HUES64 (cell line): ENCODE results near the gene C20orf144.

Experiments
- H3K27ac ChIP-seq: 2 replicates; pipeline ENCODE4 v1.7.0; 2013; ENCODE audit warnings: low read depth, low read length, inconsistent platforms
- H3K27me3 ChIP-seq: 2 replicates; pipeline ENCODE4 v1.6.1; 2013; ENCODE audit warnings: mild to moderate bottlenecking, low read length; ENCODE audit not compliant: insufficient read depth
- H3K36me3 ChIP-seq: 2 replicates; pipeline ENCODE4 v1.6.1; 2013; ENCODE audit warnings: mild to moderate bottlenecking, low read length; ENCODE audit not compliant: insufficient read depth
- H3K4me1 ChIP-seq: 2 replicates; pipeline ENCODE4 v1.6.1; 2013; ENCODE audit warnings: mild to moderate bottlenecking, low read length, moderate library complexity; ENCODE audit not compliant: insufficient read depth
- H3K4me3 ChIP-seq: 2 replicates; pipeline ENCODE4 v1.5.1; 2013; ENCODE audit warnings: mild to moderate bottlenecking, low read length, moderate library complexity
- H3K9ac ChIP-seq: 2 replicates; pipeline ENCODE4 v1.6.1; 2013; ENCODE audit warnings: mild to moderate bottlenecking, low read depth, low read length
- H3K9me3 ChIP-seq: 2 replicates; pipeline ENCODE4 v1.6.1; 2013; ENCODE audit warnings: low read depth, low read length; ENCODE audit not compliant: insufficient read depth
- WGBS: fragments of 150-250, 120-280 bp; methylation state at CpG from one replicate; pipeline ENCODE4 v1.1.7; 2013; ENCODE audit warnings: missing lambda C conversion rate; 5-methylcytosine and 5-hydroxymethylcytosine counted together

Gene C20orf144

DNA sequence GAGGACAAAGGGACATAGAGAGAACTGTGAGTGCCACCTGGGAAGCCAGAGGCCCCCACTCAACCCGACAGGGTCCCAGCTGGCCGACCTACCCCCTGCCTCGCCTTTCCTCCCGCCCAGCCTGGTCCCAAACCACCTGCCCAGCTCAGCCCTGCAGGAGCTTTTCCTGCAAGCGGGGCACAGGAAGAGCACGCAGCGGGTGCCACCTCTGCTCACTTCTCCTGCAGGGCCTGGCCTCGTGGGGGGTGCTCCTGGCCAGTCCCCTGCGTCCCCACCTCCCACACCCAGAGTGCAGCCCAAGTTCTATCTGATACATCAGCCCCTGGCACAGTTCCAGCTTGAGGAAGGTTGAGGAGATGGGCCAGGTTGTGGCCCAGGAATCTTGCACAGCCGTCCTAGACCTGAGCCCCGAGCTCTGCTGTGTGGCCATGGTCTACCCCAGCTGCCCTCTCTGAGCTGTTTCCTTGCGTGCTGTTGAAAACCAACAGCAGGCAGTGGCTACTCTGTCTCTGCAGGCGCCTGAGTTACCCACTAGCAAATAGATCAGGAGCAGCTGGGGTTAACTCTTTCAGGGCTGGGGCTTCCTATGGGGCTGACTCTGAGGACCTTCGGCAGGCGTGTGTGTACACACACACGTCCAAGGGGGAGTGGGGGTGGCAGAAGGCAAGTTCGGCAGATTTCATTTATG is 10.4 kb downstream of the C20orf144 start:
- Histone ChIP-seq H3K9me3 (no peaks in the 10 kb centered on the region), H3K27me3 (peaks cover 2% of the 10 kb centered on the region), H3K36me3 (peaks cover 31% of the 10 kb centered on the region), H3K9ac (no peak overlapping the region), H3K27ac (no peak overlapping the region), H3K4me1 (peaks cover 13% of the 10 kb centered on the region), H3K4me3 (peak overlapping the region; percentile 77)
- WGBS: 69% methylated on average over 17 of the region's 17 CpGs

DNA sequence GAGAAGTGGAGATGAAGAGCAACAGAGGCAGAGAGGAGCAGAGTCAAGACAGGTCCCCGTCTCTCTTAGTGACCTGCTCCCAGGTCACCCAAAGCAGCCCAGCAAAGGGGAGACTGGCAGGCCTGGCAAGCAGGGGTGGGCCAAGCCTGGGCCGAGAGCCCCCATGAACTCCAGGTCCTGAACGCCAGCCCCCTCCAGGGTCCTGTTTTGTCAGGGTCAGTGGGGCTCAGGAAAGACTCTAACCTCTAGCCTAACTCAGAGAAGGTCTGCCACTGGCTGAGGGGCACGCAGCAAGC is 10.9 kb downstream of the C20orf144 start:
- no peaks in the 10 kb centered on the region for H3K9me3 ChIP-seq
- peak overlapping the region; percentile 77 for H3K4me3 ChIP-seq
- peaks cover 36% of the 10 kb centered on the region for H3K36me3 ChIP-seq
- 67% methylated on average over 4 of the region's 4 CpGs for WGBS
- no peak overlapping the region for H3K27ac ChIP-seq
- no peaks in the 10 kb centered on the region for H3K27me3 ChIP-seq
- peaks cover 13% of the 10 kb centered on the region for H3K4me1 ChIP-seq
- H3K9ac ChIP-seq: peak overlapping the region; percentile 75

DNA sequence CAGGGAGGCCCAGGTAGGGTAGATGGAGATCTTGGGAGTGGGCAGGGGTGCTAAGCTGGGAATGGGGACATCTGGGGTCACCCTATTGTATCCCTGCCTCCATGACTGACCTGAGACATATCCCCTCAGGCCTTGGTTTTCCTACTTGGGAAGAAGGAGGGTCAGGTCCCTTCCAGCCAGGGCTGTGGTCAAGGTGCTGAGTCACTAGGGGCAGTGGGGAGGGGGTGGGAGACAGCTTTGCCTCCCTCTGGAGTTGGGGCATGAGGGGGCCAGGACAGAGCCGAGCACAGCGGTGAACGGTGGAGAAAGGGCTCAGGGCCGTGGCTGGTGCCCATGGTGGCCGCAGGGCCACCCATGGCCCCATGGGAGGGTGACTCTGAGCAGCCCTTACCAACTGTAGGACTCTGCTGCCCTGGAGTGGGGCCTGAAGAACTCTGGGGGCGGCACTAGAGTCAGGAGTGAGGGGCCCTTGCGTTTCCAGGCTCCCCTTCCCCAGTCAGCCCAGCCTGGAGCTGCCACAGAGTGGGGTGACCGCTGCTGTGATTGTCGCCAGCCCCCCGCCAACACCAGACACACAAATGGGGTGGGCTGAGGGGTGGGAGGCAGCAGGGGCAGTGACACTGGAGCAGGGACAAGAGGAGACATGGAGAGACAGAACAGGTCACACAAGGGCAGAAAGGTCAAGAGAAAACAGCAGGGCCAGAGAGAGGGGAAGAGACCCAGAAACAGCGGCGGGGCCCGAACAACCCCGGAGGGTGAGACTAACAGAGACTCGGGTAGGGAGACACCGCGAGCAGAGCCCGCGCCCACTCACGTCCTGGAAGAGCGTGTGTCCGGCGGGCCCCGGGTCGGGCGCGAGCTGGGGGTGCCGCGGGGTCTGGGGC is 11.5 kb downstream of the C20orf144 start:
- Histone ChIP-seq H3K9me3 (no peaks in the 10 kb centered on the region), H3K27me3 (no peaks in the 10 kb centered on the region), H3K9ac (peak overlapping the region; percentile 75), H3K27ac (no peak overlapping the region), H3K36me3 (peaks cover 39% of the 10 kb centered on the region), H3K4me1 (peaks cover 13% of the 10 kb centered on the region), H3K4me3 (peak overlapping the region; percentile 77)
- WGBS: 5% methylated on average over 29 of the region's 29 CpGs

DNA sequence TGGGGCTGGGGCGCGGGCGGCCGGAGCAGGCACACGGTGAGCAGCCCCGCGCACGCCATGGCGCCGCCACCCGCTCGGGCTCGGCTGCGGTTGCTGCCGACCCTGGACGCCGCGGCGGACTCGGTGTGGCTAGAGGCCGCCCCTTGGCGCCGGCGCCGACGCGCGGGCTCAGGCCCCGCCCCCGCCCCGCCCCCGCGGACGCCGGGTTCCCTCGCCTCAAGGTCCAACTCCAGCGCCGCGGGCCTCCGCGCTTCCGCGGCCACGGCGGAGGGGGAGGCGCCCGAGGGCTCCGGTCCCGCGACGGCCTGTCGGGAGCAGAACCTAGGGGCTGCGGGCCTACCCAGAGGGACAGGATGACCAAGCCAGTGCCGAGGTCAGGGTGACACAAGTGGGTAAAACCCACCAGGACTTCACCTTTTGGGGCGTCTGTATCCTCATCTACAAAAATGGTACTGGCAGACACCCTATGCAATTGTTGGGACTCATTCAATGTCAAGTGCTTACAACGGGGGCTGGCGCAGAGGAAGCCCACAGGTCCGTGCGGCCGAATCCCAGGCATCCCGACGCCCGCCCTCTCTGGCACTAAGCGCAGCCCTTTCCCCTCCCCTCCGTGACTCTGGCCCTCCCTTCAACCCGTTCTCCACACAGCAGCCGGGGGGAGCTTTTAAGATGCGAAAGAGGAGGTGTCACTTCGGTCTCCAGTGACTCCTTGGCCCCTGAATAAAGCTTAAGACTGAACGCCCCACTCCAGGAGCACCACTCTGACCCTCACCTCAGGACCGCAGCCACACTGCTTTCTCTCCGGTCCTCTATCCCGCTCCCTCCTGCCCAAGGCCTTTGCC is 12.4 kb downstream of the C20orf144 start, which contains the start of gene NECAB3:
TSS of gene NECAB3 (minus strand) at position 135 of the 842 bp plus-strand sequence. CDS start at position 59, 76 bp downstream.
- Histone ChIP-seq H3K27ac (peak within 1 kb of the TSS; percentile 73; the same call in 1 of the 2 replicates), H3K36me3 (peaks cover 45% of the 10 kb centered on the region), H3K9me3 (no peaks in the 10 kb centered on the region), H3K4me3 (peak within 1 kb of the TSS; percentile 77), H3K27me3 (no peaks in the 10 kb centered on the region), H3K9ac (peak within 1 kb of the TSS; percentile 75), H3K4me1 (peaks cover 13% of the 10 kb centered on the region)
- 1% methylated on average over 73 of the region's 73 CpGs for WGBS

DNA sequence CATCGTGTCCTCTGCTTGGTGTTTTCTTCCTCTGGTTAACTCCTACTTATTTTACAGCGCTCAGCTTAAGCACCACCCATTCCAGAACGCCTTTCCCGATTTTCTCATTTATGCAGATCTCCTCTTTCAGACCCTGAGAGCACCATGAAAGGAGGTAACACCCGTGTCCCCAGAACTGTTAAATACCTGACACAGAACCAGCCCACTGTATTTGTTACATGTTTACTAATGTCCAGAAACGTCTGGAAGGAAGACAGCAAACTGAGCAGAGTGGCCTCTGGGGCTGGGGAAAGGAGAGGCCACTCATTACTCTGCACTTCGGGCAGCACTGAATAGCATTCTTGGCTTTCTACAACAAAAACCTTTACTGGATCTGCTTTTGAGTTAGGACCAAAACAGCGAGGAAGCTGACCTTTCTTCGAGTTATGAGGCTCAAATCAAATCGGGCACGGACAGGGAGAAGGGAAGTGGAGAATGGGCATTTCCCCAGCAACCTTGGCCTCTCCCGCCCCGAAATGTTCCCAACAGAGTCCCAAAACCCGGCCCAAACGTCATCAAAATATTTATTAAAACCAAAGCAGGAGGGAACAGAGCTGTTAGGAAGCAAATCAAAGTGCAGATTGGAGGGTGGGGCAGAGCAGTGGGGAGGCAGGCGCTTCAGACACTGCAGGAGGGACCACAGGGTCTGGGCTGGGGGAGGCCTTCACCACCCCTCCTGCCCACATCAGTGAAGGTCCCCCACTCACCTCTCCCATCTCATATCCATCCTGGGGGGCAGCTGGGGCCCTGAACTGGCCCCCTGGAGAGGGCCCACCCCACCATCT is 13.2 kb downstream of the C20orf144 start:
- H3K4me3 ChIP-seq: peak overlapping the region; percentile 77
- 54% methylated on average over 16 of the region's 16 CpGs for WGBS
- H3K4me1 ChIP-seq: peaks cover 13% of the 10 kb centered on the region
- H3K36me3 ChIP-seq: peaks cover 53% of the 10 kb centered on the region
- H3K9me3 ChIP-seq: no peaks in the 10 kb centered on the region
- H3K27ac ChIP-seq: no peak overlapping the region; the same call in 1 of the 2 replicates
- no peaks in the 10 kb centered on the region for H3K27me3 ChIP-seq
- H3K9ac ChIP-seq: no peak overlapping the region

DNA sequence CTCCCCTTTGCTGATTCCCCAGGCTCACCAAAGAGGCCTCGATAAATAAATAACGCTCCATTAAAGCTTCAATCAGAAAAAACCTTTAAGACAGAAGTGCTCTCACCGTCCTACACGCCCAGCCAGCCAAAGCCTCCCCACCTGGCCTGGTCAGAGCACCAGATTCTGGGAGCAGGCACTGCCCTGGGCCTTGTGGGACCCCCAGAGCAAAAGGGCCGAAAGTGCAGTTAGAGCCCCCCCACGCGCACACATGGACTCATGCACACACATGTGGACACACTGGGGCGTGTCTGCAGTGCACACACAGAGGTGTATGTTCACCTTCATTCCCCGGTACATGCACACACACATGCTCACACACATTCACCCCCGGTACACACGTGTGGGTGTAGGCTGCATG is 14.0 kb downstream of the C20orf144 start:
- H3K9ac ChIP-seq: no peak overlapping the region
- no peaks in the 10 kb centered on the region for H3K9me3 ChIP-seq
- H3K27ac ChIP-seq: no peak overlapping the region
- no peak overlapping the region for H3K4me3 ChIP-seq
- peaks cover 56% of the 10 kb centered on the region for H3K36me3 ChIP-seq
- WGBS: 93% methylated on average over 11 of the region's 11 CpGs
- peaks cover 13% of the 10 kb centered on the region for H3K4me1 ChIP-seq
- no peaks in the 10 kb centered on the region for H3K27me3 ChIP-seq

DNA sequence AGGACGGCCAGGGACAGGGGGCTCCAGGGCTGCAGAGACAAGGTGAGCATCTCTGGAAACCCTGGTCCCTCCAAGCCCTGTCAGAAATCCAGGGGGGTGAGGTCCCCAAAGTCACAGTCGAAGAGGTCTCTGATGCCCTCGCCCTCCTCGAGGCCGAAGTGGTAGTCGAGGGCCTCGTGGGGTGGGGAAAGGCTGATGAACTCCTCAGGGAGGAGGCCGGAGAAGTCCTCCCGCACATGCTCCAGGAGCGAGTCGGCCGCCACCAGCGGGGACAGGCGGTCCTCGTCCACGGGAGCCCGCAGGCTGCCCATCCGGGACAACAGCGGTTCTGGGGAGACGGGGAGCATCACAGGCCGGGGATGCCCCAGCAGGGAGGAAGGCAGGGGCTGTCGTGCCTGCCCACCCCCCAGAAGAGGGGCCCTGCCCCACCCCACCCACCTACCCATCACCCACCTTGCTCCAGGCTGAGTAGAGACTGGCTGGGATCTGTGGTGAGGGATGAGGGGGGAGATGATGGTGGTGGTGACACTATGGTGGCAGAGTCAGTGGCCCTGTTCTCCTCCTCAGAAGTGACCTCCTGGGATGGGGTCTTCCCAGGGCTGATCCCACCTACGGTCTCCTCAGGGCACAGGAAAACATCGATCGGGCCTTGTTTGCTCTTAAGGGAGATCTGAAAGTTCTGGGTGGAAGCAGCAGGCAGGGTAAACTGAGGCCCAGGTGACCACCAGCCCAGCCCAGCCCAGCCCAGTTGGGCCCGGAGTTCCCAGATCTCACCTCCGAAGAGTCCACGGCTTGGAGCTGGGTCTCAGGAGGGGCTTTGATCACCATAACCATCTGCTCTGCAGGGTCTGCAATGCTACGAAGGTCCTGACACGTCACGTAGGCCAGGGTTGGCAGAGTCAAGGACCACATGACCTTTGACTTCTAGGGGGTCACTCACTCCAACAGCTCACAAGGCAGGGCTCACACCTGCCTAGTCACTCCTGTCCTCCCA is 14.8 kb downstream of the C20orf144 start:
- H3K27me3 ChIP-seq: no peaks in the 10 kb centered on the region
- H3K27ac ChIP-seq: no peak overlapping the region
- no peaks in the 10 kb centered on the region for H3K9me3 ChIP-seq
- H3K36me3 ChIP-seq: peaks cover 50% of the 10 kb centered on the region
- H3K9ac ChIP-seq: no peak overlapping the region
- peaks cover 13% of the 10 kb centered on the region for H3K4me1 ChIP-seq
- WGBS: 93% methylated on average over 31 of the region's 31 CpGs
- H3K4me3 ChIP-seq: no peak overlapping the region

DNA sequence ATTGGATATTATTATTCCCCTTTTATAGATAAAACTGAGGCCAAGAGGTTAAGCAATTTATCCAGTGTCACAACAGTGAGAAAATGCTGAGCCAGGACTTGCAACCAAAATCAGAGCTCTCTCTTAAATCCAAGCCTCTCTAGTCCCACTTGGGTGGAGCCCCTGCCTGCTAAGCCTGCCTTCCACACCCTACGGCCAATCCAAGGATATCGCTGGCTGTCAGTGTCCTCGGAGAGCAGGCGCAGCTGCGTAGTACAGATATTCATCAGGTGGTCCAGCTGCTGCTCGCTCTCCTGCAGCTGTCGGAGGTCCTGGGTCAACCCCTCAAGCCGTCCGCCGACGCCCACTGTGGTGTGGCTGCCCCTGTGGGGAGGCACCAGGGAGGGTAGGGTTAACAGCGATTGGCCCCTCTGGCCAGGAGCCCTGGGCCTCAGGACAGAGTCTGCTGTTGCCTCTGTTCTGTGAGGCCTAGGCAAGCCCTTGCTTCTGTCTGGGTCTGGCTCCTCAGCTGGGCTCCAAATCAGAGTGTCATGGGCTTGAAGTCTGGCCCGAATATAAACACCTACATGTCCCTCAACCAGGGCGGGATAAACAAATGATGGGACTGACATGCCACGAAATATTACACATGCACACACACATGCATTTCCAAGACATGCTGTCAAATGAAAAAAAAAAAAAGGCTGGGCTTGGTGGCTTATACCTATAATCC is 16.0 kb downstream of the C20orf144 start:
- no peak overlapping the region for H3K9ac ChIP-seq
- no peaks in the 10 kb centered on the region for H3K9me3 ChIP-seq
- H3K36me3 ChIP-seq: peaks cover 50% of the 10 kb centered on the region
- H3K4me3 ChIP-seq: no peak overlapping the region
- WGBS: 93% methylated on average over 15 of the region's 15 CpGs
- H3K27ac ChIP-seq: no peak overlapping the region
- peaks cover 6% of the 10 kb centered on the region for H3K4me1 ChIP-seq
- H3K27me3 ChIP-seq: no peaks in the 10 kb centered on the region

DNA sequence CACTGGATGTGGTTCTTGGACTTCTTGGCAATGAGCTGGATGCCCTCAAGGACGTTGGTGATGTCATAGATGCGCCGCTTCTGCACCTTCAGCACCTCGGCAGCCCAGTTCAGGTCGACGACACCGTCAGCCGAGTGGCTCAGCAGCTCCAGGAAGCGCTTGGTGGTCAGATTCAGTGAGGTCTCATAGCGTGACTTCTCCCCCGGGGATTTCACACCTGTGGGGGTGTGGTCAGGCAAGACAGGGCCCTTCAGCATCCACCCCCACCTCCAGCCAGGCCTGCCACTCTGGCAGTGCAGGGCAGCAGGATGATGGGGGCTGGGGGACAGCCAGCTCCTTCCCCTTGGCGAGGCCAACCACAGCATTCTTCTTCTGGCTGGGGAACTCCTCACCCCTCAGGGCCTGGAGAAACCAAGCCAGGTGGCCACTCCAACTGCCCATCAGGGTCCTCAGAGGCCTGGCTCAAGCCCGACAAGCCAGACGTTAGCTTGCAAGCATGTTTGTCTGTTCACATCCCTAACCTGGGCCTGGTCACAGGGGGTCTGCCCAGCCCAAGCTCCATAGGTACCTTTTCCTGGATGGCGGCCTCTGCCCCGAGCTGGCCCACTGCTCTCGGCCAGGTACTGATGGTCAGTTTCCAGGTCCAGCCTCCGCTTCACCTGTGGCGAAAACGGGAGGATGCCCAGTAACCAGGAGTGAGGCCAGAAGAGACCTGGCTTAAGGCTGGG is 17.8 kb downstream of the C20orf144 start:
- Histone ChIP-seq H3K4me1 (peaks cover 7% of the 10 kb centered on the region; the same call in 1 of the 2 replicates), H3K9ac (no peak overlapping the region), H3K27me3 (no peaks in the 10 kb centered on the region), H3K9me3 (no peaks in the 10 kb centered on the region), H3K4me3 (no peak overlapping the region), H3K36me3 (peaks cover 50% of the 10 kb centered on the region), H3K27ac (no peak overlapping the region)
- 91% methylated on average over 20 of the region's 20 CpGs for WGBS
